Measurements from ENCODE around the gene GMFB. TPM values are rescaled to one million over a fixed set of nuclear protein-coding genes. Genes with fewer than 3 reads are reported as not detected.

The GMFB gene
- total RNA-seq, 1 experiment from 2014 or later: 53.3 TPM

DNA sequence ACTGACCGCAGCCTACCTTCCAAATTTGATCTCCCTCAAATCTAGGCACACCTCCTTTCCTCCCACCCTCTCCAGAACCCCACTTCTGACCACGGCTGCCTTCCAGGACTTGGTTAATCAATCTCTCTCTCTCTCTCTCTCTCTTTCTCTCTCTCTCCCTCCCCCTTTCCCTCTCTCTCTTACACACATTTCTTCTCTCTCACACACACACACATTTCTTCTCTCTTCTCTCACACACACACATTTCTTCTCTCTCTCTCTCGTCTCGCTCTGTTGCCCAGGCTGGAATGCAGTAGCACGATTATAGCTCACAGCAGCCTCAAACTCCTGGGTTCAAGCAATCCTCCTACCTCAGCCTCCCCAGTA, 521 bp upstream of the GMFB start:
- no peaks in the 10 kb centered on the region for H3K9me3 Mint-ChIP-seq (ENCODE audit: unreplicated experiment)
- DNase-seq (ENCODE audit: unreplicated experiment): no peak
- ChIA-PET POLR2A (interaction anchor here (0.6 to 6.8 kb wide), 19 partner anchors 12 to 948 kb away, joined by 3 to 100 read pairs (median 3); partner anchors contain the start of genes CDKN3, CGRRF1 and CNIH1), CTCF (interaction anchor here (0.6 to 2.8 kb wide), 15 partner anchors 11 to 485 kb away, joined by 3 to 20 read pairs (median 4); partner anchors contain the start of genes CGRRF1 and SAMD4A)
- no peaks in the 10 kb centered on the region for H3K27me3 Mint-ChIP-seq (ENCODE audit: insufficient read depth, unreplicated experiment)
- TF ChIP-seq, protein P1, sequence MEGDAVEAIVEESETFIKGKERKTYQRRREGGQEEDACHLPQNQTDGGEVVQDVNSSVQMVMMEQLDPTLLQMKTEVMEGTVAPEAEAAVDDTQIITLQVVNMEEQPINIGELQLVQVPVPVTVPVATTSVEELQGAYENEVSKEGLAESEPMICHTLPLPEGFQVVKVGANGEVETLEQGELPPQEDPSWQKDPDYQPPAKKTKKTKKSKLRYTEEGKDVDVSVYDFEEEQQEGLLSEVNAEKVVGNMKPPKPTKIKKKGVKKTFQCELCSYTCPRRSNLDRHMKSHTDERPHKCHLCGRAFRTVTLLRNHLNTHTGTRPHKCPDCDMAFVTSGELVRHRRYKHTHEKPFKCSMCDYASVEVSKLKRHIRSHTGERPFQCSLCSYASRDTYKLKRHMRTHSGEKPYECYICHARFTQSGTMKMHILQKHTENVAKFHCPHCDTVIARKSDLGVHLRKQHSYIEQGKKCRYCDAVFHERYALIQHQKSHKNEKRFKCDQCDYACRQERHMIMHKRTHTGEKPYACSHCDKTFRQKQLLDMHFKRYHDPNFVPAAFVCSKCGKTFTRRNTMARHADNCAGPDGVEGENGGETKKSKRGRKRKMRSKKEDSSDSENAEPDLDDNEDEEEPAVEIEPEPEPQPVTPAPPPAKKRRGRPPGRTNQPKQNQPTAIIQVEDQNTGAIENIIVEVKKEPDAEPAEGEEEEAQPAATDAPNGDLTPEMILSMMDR (IDR thresholded peaks at IDR 0.05; ENCODE audit: unreplicated experiment): no peak
- intact Hi-C loops (cut with micrococcal nuclease): no loop called here
- peak overlapping the region; percentile 78 for H3K27ac Mint-ChIP-seq (ENCODE audit: low read depth, unreplicated experiment)
- H3K4me1 Mint-ChIP-seq (ENCODE audit: insufficient read depth, unreplicated experiment): peaks cover 25% of the 10 kb centered on the region
- H3K36me3 Mint-ChIP-seq (ENCODE audit: insufficient read depth, unreplicated experiment): peaks cover 4% of the 10 kb centered on the region
- BruUV-seq (replicated peaks): no TSS peak
- H3K4me3 Mint-ChIP-seq (ENCODE audit: unreplicated experiment): peak overlapping the region; percentile 73

DNA sequence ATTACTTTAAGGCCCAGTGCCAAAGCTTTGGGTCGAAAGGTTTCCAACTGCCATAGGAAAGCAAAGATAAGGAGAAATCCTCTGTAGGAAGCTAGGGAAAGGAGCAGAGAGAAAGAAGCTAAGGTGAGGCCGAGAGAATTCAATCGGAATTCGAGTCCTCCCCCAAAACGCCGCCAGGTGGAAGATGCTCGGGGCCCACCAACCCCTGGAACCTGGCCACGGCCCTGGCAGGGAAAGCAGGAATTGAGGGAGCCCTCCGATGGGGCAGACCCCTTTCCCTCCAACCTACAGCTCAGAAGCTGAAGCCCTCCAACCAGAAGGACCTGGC, 498 bp downstream of the GMFB start:
- Mint-ChIP-seq H3K27ac (ENCODE audit: low read depth, unreplicated experiment) (peak overlapping the region; percentile 78), H3K4me1 (ENCODE audit: insufficient read depth, unreplicated experiment) (peaks cover 33% of the 10 kb centered on the region), H3K4me3 (ENCODE audit: unreplicated experiment) (peak overlapping the region; percentile 73), H3K27me3 (ENCODE audit: insufficient read depth, unreplicated experiment) (no peaks in the 10 kb centered on the region), H3K36me3 (ENCODE audit: insufficient read depth, unreplicated experiment) (peaks cover 11% of the 10 kb centered on the region), H3K9me3 (ENCODE audit: unreplicated experiment) (no peaks in the 10 kb centered on the region)
- CTCF ChIA-PET: interaction anchor here (0.6 to 2.8 kb wide), 12 partner anchors 22 to 1192 kb away, joined by 3 to 20 read pairs (median 4); partner anchors contain the start of genes CGRRF1 and SAMD4A
- TSS peak; percentile 39 for BruUV-seq (replicated peaks)
- POLR2A ChIA-PET: interaction anchor here (0.6 to 6.8 kb wide), 22 partner anchors 9 to 1675 kb away, joined by 3 to 100 read pairs (median 6); partner anchors contain the start of genes CDKN3, CGRRF1, CNIH1 and SAMD4A
- intact Hi-C loops (cut with micrococcal nuclease): loop anchor here (1.0 kb wide), 1 partner anchor 47 kb away; the partner anchor contains the start of gene CNIH1
- TF ChIP-seq, protein P1 (IDR thresholded peaks at IDR 0.05; ENCODE audit: unreplicated experiment): peak; percentile 5
- DNase-seq (ENCODE audit: unreplicated experiment): no peak

DNA sequence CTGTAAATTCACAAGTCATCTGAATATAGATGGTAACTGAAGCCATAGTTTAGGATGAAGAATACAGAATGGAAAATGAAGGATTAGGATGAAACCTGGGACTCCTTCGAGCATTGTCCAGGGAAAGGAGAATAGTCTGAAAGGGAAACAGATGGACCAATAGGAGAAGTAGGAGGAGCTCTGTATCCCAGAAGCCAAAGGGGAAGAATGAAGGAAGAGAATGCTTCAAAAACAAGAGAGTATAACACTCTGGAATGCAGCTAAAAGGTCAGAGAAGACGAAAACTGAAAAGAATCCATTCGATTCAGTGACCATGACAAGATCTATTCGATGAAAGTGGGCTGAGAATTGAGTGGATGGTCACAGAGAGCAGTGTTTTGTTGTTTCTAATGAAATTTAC, 1.0 kb downstream of the GMFB start:
- peaks cover 16% of the 10 kb centered on the region for H3K36me3 Mint-ChIP-seq (ENCODE audit: insufficient read depth, unreplicated experiment)
- no peaks in the 10 kb centered on the region for H3K27me3 Mint-ChIP-seq (ENCODE audit: insufficient read depth, unreplicated experiment)
- intact Hi-C loops (cut with micrococcal nuclease): loop anchor here (1.0 kb wide), 1 partner anchor 46 kb away; the partner anchor contains the start of gene CNIH1
- ChIA-PET POLR2A (interaction anchor here (0.6 to 6.8 kb wide), 21 partner anchors 8 to 1674 kb away, joined by 3 to 100 read pairs (median 6); partner anchors contain the start of genes CDKN3, CGRRF1, CNIH1 and SAMD4A), CTCF (interaction anchor here (0.7 to 2.8 kb wide), 12 partner anchors 8 to 1192 kb away, joined by 3 to 20 read pairs (median 4); partner anchors contain the start of genes CGRRF1 and SAMD4A)
- peak; percentile 46 for DNase-seq (ENCODE audit: unreplicated experiment)
- H3K27ac Mint-ChIP-seq (ENCODE audit: low read depth, unreplicated experiment): peak overlapping the region; percentile 78
- H3K4me3 Mint-ChIP-seq (ENCODE audit: unreplicated experiment): peak overlapping the region; percentile 73
- TF ChIP-seq, protein P1 (IDR thresholded peaks at IDR 0.05; ENCODE audit: unreplicated experiment): no peak
- H3K9me3 Mint-ChIP-seq (ENCODE audit: unreplicated experiment): no peaks in the 10 kb centered on the region
- H3K4me1 Mint-ChIP-seq (ENCODE audit: insufficient read depth, unreplicated experiment): peaks cover 37% of the 10 kb centered on the region
- no TSS peak for BruUV-seq (replicated peaks)

DNA sequence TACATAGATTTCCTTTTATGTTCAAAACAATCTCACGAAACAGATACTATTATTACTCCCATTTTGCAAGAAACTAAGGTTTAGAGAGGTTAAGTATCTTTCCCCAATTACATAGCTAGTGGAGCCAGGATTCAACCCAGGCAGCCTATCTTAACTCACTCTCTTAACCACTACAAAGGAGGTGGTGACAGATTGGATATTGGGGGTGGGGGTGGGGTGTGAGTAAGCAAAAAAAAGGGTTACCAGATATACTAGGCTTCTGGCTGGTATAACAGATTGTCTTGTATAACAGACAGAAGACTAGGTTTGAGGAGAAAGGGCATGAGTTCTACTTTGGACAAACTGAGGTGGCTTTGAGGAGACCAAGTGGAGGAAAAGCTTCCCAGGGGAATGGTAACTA, 2.1 kb downstream of the GMFB start:
- CTCF ChIA-PET: interaction anchor here (0.5 to 2.8 kb wide), 6 partner anchors 24 to 1349 kb away, joined by 3 to 20 read pairs (median 6); partner anchors contain the start of genes CGRRF1 and SAMD4A
- Mint-ChIP-seq H3K27me3 (ENCODE audit: insufficient read depth, unreplicated experiment) (no peaks in the 10 kb centered on the region), H3K4me1 (ENCODE audit: insufficient read depth, unreplicated experiment) (peaks cover 39% of the 10 kb centered on the region), H3K4me3 (ENCODE audit: unreplicated experiment) (peak overlapping the region; percentile 73), H3K36me3 (ENCODE audit: insufficient read depth, unreplicated experiment) (peaks cover 24% of the 10 kb centered on the region), H3K27ac (ENCODE audit: low read depth, unreplicated experiment) (no peak overlapping the region), H3K9me3 (ENCODE audit: unreplicated experiment) (no peaks in the 10 kb centered on the region)
- no TSS peak for BruUV-seq (replicated peaks)
- DNase-seq (ENCODE audit: unreplicated experiment): no peak
- TF ChIP-seq, protein P1 (IDR thresholded peaks at IDR 0.05; ENCODE audit: unreplicated experiment): no peak
- POLR2A ChIA-PET: interaction anchor here (1.0 to 6.8 kb wide), 7 partner anchors 13 to 79 kb away, joined by 3 to 100 read pairs (median 20); partner anchors contain the start of genes CNIH1 and SAMD4A
- intact Hi-C loops (cut with micrococcal nuclease): no loop called here
